ENCODE results near the gene HHIPL1. TPM values are rescaled to one million over a fixed set of nuclear protein-coding genes. Genes with fewer than 3 reads are reported as not detected.

HHIPL1 gene
- total and polyA plus RNA-seq, 2 donors (not counting 3 experiments of a cell fraction or from before 2014, with no cell fraction given): 1.3 to 2.1 TPM

- Histone ChIP-seq H3K36me3 (ENCODE audit: control insufficient read depth in 2 of 2, extremely low read depth in 1 of 2, insufficient read depth in 2 of 2, low read length in 2 of 2) (no peaks in the 10 kb centered on the region), H3K4me3 (replicated peaks in 1 of 3; ENCODE audit: insufficient read depth in 1 of 3, low read depth in 1 of 3, low read length in 3 of 3) (no peak overlapping the region), H3K79me2 (ENCODE audit: control insufficient read depth, insufficient read depth, low read length) (no peaks in the 10 kb centered on the region), H3K4me1 (ENCODE audit: control insufficient read depth, extremely low read depth, insufficient read depth, low read length) (no peaks in the 10 kb centered on the region), H3K27ac (ENCODE audit: insufficient read depth, low read depth, low read length) (no peak overlapping the region), H3K9ac (replicated peaks; ENCODE audit: extremely low read depth, insufficient read depth, low read length) (no peak overlapping the region), H2AFZ (ENCODE audit: low read depth, low read length) (no peak overlapping the region), H3K9me1 (replicated peaks; ENCODE audit: control insufficient read depth, extremely low read depth, insufficient read depth, low read length) (no peaks in the 10 kb centered on the region), H3K9me3 (replicated peaks; ENCODE audit: control insufficient read depth, insufficient read depth, low read length) (no peaks in the 10 kb centered on the region), H3K4me2 (ENCODE audit: insufficient read depth, low read length) (no peak overlapping the region), H4K20me1 (replicated peaks; ENCODE audit: control insufficient read depth, extremely low read depth, insufficient read depth, low read length) (no peaks in the 10 kb centered on the region), H3K27me3 (ENCODE audit: control insufficient read depth in 2 of 2, insufficient read depth in 2 of 2, low read length in 2 of 2) (peaks cover 10 to 14% of the 10 kb centered on the region in 2 experiments)
- POLR2A ChIA-PET: no interaction called here
- dilution Hi-C loops (cut with MboI; ENCODE audit: extremely low pct_ligation_motif_present, low sequenced_read_pairs) (no loop called here), intact Hi-C loops (cut with micrococcal nuclease) (no loop called here)
- DNase-seq (ENCODE audit: low read depth, low spot score) (no peak), FAIRE-seq (no peak)
- TF ChIP-seq GATA2 (IDR thresholded peaks at IDR 0.05; ENCODE audit: insufficient read depth, insufficient read length, low read depth, low read length) (no peak), FOS (IDR thresholded peaks at IDR 0.05; ENCODE audit: borderline replicate concordance, insufficient read depth, low read length) (no peak), EZH2 (IDR thresholded peaks at IDR 0.05; ENCODE audit: borderline replicate concordance, low read depth, low read length, severe bottlenecking) (no peak), JUN (IDR thresholded peaks at IDR 0.05; ENCODE audit: borderline replicate concordance, insufficient read depth, insufficient read length, low read depth) (no peak), POLR2AphosphoS5 (IDR thresholded peaks at IDR 0.05; ENCODE audit: insufficient read depth, low read depth, low read length) (no peak), POLR2A (IDR thresholded peaks at IDR 0.05; ENCODE audit: low read depth, low read length) (no peak), MYC (IDR thresholded peaks at IDR 0.05; ENCODE audit: low read depth, low read length) (no peak)
- TF ChIP-seq, protein P1, sequence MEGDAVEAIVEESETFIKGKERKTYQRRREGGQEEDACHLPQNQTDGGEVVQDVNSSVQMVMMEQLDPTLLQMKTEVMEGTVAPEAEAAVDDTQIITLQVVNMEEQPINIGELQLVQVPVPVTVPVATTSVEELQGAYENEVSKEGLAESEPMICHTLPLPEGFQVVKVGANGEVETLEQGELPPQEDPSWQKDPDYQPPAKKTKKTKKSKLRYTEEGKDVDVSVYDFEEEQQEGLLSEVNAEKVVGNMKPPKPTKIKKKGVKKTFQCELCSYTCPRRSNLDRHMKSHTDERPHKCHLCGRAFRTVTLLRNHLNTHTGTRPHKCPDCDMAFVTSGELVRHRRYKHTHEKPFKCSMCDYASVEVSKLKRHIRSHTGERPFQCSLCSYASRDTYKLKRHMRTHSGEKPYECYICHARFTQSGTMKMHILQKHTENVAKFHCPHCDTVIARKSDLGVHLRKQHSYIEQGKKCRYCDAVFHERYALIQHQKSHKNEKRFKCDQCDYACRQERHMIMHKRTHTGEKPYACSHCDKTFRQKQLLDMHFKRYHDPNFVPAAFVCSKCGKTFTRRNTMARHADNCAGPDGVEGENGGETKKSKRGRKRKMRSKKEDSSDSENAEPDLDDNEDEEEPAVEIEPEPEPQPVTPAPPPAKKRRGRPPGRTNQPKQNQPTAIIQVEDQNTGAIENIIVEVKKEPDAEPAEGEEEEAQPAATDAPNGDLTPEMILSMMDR (IDR thresholded peaks at IDR 0.05; ENCODE audit: extremely low read depth in 1 of 2, insufficient read depth in 1 of 2, low read depth in 1 of 2, low read length in 2 of 2): no peak
- TF ChIP-seq, protein P2, sequence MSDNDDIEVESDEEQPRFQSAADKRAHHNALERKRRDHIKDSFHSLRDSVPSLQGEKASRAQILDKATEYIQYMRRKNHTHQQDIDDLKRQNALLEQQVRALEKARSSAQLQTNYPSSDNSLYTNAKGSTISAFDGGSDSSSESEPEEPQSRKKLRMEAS (IDR thresholded peaks at IDR 0.05; ENCODE audit: insufficient read depth, insufficient read length): no peak
- BruUV-seq (replicated peaks): no TSS peak
- CTCF ChIA-PET: no interaction called here
Measured at GRCh38 chr14:99664937-99665273, 20.0 kb downstream of the HHIPL1 start.

All from endothelial cell of umbilical vein (primary cell).